ENCODE data around the gene SDC4.

The SDC4 gene

GRCh38 chr20:45293041-45294002, 54.9 kb downstream of the SDC4 start:
- peak; percentile 76 for DNase-seq

GRCh38 chr20:45292343-45292742, 55.9 kb downstream of the SDC4 start:
- no peak for DNase-seq

GRCh38 chr20:45291526-45291925, 56.7 kb downstream of the SDC4 start:
- DNase-seq, result no peak

GRCh38 chr20:45290677-45291355, 57.4 kb downstream of the SDC4 start:
- peak; percentile 73 for DNase-seq

- no peak for DNase-seq
Observed at GRCh38 chr20:45289942-45290676, 58.1 kb downstream of the SDC4 start.

- DNase-seq, result no peak
Observed at GRCh38 chr20:45288860-45289259, 59.4 kb downstream of the SDC4 start.

- no peak for DNase-seq
Observed at GRCh38 chr20:45288376-45288775, 59.8 kb downstream of the SDC4 start.

GRCh38 chr20:45283551-45284057, 64.6 kb downstream of the SDC4 start:
- peak; percentile 55 for DNase-seq

GRCh38 chr20:45282700-45283550, 65.3 kb downstream of the SDC4 start:
- no peak for DNase-seq

- DNase-seq, result no peak
Observed at GRCh38 chr20:45279992-45280391, 68.2 kb downstream of the SDC4 start.

- no peak for DNase-seq
Observed at GRCh38 chr20:45275338-45275737, 72.9 kb downstream of the SDC4 start.

Data from inflammatory macrophage treated with lipopolysaccharide for 4 hours (primary cell).